B cell (primary cell): ENCODE data around the gene CWC27. TPM values are rescaled to one million over a fixed set of nuclear protein-coding genes. Genes with fewer than 3 reads are reported as not detected.
"Not testable (repeated sequence)": the region's sequence is repeated elsewhere in the genome, so short reads cannot be mapped to it uniquely, and the experiment has no call there.

ENCODE experiments used
- ATAC-seq: fragments of 200-7000 bp; cut with Tn5 transposase; one replicate; pipeline ENCODE4 v1.10.0; 2021; ENCODE audit warnings: low read depth, mild to moderate bottlenecking, moderate number of reproducible peaks, moderate library complexity
- CTCF ChIA-PET: fragments of 350-600 bp; sonication (Branson Sonifier 250); formaldehyde crosslinking; loops from one replicate; lab custom pipeline; 2021; ENCODE audit warnings: antibody characterized with exemption, inconsistent platforms; lab: Charles Lee
- POLR2A ChIA-PET: fragments of 350-600 bp; sonication (Branson Sonifier 250); formaldehyde crosslinking; loops from one replicate; lab custom pipeline; 2021; ENCODE audit warnings: antibody characterized with exemption; lab: Charles Lee
- DNase-seq: peaks from one replicate; pipeline ENCODE4 v3.0.0; 2013
- H2AFZ ChIP-seq: 2 replicates; pipeline ENCODE4 v1.6.1; 2012; ENCODE audit warnings: mild to moderate bottlenecking, low read depth, low read length; ENCODE audit not compliant: insufficient read depth, poor library complexity, severe bottlenecking
- H3K27ac ChIP-seq, 2 donors: 1 replicate in 1 of 2; 2 replicates in 1 of 2; pipeline ENCODE4 v1.5.1; 2012 to 2013; ENCODE audit warnings: low read length in 2 of 2, mild to moderate bottlenecking in 2 of 2, moderate library complexity in 1 of 2
- H3K27me3 ChIP-seq, 4 experiments: fragments of 200-600 bp in 1 of 4; sonication (generic) in 1 of 4; replicated peaks in 1 of 4; 1 replicate in 2 of 4; 2 replicates in 2 of 4; pipeline versions ENCODE4 v1.6.1 to v1.7.0; 2013 to 2016; ENCODE audit warnings: low read length in 3 of 4, mild to moderate bottlenecking in 2 of 4, mixed read lengths in 1 of 4, moderate library complexity in 1 of 4; ENCODE audit not compliant: insufficient read depth in 4 of 4, control insufficient read depth in 3 of 4; ENCODE audit errors: control extremely low read depth in 1 of 4
- H3K36me3 ChIP-seq, 2 experiments: replicated peaks in 1 of 2; 1 replicate in 1 of 2; 2 replicates in 1 of 2; pipeline versions ENCODE4 v1.6.1 to v1.7.1; 2013; ENCODE audit warnings: low read length in 1 of 2; ENCODE audit not compliant: insufficient read depth in 2 of 2, control insufficient read depth in 1 of 2; ENCODE audit errors: control extremely low read depth in 1 of 2, extremely low read depth in 1 of 2
- H3K4me1 ChIP-seq, 2 donors: fragments of 200-600 bp in 1 of 2; sonication (generic) in 1 of 2; 1 replicate in 1 of 2; 2 replicates in 1 of 2; pipeline versions ENCODE4 v1.5.1 to v1.6.1; 2013 to 2017; ENCODE audit warnings: low read length in 2 of 2; ENCODE audit not compliant: control insufficient read depth in 2 of 2, insufficient read depth in 2 of 2
- H3K4me2 ChIP-seq: replicated peaks from 2 replicates; pipeline ENCODE3; 2012; ENCODE audit warnings: mild to moderate bottlenecking, low read depth, low read length; ENCODE audit not compliant: poor library complexity, severe bottlenecking
- H3K4me3 ChIP-seq, 5 experiments: fragments of 200-600 bp in 1 of 5; sonication (generic) in 1 of 5; 1 replicate in 3 of 5; 2 replicates in 2 of 5; pipeline versions ENCODE4 v1.5.1 to v1.7.0; 2011 to 2016; ENCODE audit warnings: low read length in 4 of 5, mild to moderate bottlenecking in 4 of 5, low read depth in 2 of 5, control low read depth in 1 of 5, moderate library complexity in 1 of 5; ENCODE audit not compliant: insufficient read depth in 1 of 5; ENCODE audit errors: control extremely low read depth in 1 of 5, extremely low read depth in 1 of 5
- H3K79me2 ChIP-seq: fragments of 200-600 bp; sonication (generic); one replicate; pipeline ENCODE4 v1.6.0; 2016; ENCODE audit warnings: low read length; ENCODE audit not compliant: control insufficient read depth, insufficient read depth
- H3K9ac ChIP-seq: fragments of 200-600 bp; sonication (generic); 2 replicates; pipeline ENCODE4 v1.6.1; 2017; ENCODE audit warnings: mild to moderate bottlenecking, low read length, moderate library complexity
- H3K9me3 ChIP-seq, 3 donors: one replicate each; pipeline versions ENCODE4 v1.6.1 to v1.7.1; 2013; ENCODE audit warnings: low read length in 2 of 3; ENCODE audit not compliant: control insufficient read depth in 2 of 3, insufficient read depth in 1 of 3; ENCODE audit errors: control extremely low read depth in 1 of 3
- H4K20me1 ChIP-seq: 2 replicates; pipeline ENCODE4 v1.6.0; 2012; ENCODE audit warnings: mild to moderate bottlenecking, low read length; ENCODE audit not compliant: insufficient read depth, control insufficient read depth, poor library complexity, severe bottlenecking
- H3K27ac Mint-ChIP-seq: one replicate; pipeline ENCODE4 v1.8.0; 2021; ENCODE audit warnings: mixed read lengths
- H3K27me3 Mint-ChIP-seq: one replicate; pipeline ENCODE4 v1.8.0; 2021; ENCODE audit warnings: mixed read lengths
- H3K4me1 Mint-ChIP-seq: one replicate; pipeline ENCODE4 v1.8.0; 2021; ENCODE audit warnings: mixed read lengths
- H3K4me3 Mint-ChIP-seq: one replicate; pipeline ENCODE4 v1.8.0; 2021; ENCODE audit warnings: mixed read lengths
- H3K9me3 Mint-ChIP-seq: one replicate; pipeline ENCODE4 v1.8.0; 2022; ENCODE audit warnings: mixed read lengths; ENCODE audit not compliant: insufficient read depth
- EZH2 ChIP-seq: IDR thresholded peaks from 2 replicates; pipeline ENCODE4 v1.6.1; 2012; ENCODE audit warnings: borderline replicate concordance, low read depth, mild to moderate bottlenecking, moderate library complexity, low read length; ENCODE audit not compliant: insufficient read depth, poor library complexity, severe bottlenecking
- WGBS: methylation state at CpG from one replicate; pipeline ENCODE4 v1.1.5; 2013; ENCODE audit warnings: missing lambda C conversion rate; ENCODE audit not compliant: insufficient coverage; 5-methylcytosine and 5-hydroxymethylcytosine counted together
- intact Hi-C: fragments of 100-400 bp; cut with micrococcal nuclease; formaldehyde crosslinking; loops from one replicate; pipeline ENCODE4 v1.10.0; 2022
- polyA plus RNA-seq: library from polyadenylated mRNA; depleted of rRNA; stranded (reverse); fragments of >200 nt; gene quantifications from 2 replicates; pipeline ENCODE4 v1.2.3, GENCODE V29; 2012
- total RNA-seq, 2 donors: library from RNA; stranded (reverse); fragments of 120-200 nt in 1 of 2; gene quantifications; 1 replicate in 1 of 2; 2 replicates in 1 of 2; pipeline versions ENCODE4 v1.2.3 to v1.2.4, GENCODE V29; 2013 to 2022
- TF ChIP-seq, protein P1 (sequence below): fragments of 200-600 bp; IDR thresholded peaks from one replicate; pipeline ENCODE4 v1.8.0; 2022; ENCODE audit warnings: antibody characterized with exemption, mild to moderate bottlenecking

CWC27 gene
- total and polyA plus RNA-seq, 2 donors (not counting 1 experiment from before 2014, with no cell fraction given): 6.6 to 30.5 TPM

DNA sequence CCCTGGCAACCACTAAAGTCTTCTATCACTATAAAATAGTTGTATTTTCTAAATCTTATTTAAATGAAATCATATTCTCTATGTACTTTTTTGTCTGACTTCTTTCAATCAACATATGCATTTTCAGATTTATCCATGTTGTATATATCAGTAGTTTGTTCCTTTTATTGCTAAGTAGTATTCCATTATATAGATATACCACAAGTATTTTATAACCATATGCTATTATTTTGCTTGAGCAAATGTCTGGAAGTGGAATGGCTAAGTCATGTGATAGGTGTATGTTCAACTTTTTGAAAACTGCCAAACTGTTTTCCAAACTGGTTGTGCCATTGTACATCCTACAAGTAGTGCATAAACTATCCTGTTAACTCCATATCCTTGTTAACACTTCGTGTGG is 131.1 kb downstream of the CWC27 start:
- H3K4me3 ChIP-seq: no peak overlapping the region
- H3K36me3 ChIP-seq: peaks cover 0 to 4% of the 10 kb centered on the region in 2 experiments
- Mint-ChIP-seq H3K27ac (no peak overlapping the region), H3K4me3 (no peak overlapping the region), H3K4me1 (no peaks in the 10 kb centered on the region), H3K27me3 (no peaks in the 10 kb centered on the region), H3K9me3 (peaks cover 2% of the 10 kb centered on the region)
- no peak overlapping the region for H3K4me2 ChIP-seq
- H4K20me1 ChIP-seq: no peaks in the 10 kb centered on the region
- H3K4me1 ChIP-seq: no peaks in the 10 kb centered on the region
- TF ChIP-seq, protein P1, sequence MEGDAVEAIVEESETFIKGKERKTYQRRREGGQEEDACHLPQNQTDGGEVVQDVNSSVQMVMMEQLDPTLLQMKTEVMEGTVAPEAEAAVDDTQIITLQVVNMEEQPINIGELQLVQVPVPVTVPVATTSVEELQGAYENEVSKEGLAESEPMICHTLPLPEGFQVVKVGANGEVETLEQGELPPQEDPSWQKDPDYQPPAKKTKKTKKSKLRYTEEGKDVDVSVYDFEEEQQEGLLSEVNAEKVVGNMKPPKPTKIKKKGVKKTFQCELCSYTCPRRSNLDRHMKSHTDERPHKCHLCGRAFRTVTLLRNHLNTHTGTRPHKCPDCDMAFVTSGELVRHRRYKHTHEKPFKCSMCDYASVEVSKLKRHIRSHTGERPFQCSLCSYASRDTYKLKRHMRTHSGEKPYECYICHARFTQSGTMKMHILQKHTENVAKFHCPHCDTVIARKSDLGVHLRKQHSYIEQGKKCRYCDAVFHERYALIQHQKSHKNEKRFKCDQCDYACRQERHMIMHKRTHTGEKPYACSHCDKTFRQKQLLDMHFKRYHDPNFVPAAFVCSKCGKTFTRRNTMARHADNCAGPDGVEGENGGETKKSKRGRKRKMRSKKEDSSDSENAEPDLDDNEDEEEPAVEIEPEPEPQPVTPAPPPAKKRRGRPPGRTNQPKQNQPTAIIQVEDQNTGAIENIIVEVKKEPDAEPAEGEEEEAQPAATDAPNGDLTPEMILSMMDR: no peak
- no peak for TF ChIP-seq EZH2
- peaks cover 0 to 5% (median 4%) of the 10 kb centered on the region in 3 donors for H3K9me3 ChIP-seq
- H3K27ac ChIP-seq: no peak overlapping the region
- WGBS: no CpG with 5 or more reads among the region's 1 CpG
- H3K27me3 ChIP-seq: no peaks in the 10 kb centered on the region
- intact Hi-C loops: no loop called here
- ChIA-PET POLR2A (no interaction called here), CTCF (no interaction called here)
- DNase-seq: no peak
- no peak overlapping the region for H2AFZ ChIP-seq
- no peaks in the 10 kb centered on the region for H3K79me2 ChIP-seq
- no peak overlapping the region for H3K9ac ChIP-seq
- no peak for ATAC-seq

DNA sequence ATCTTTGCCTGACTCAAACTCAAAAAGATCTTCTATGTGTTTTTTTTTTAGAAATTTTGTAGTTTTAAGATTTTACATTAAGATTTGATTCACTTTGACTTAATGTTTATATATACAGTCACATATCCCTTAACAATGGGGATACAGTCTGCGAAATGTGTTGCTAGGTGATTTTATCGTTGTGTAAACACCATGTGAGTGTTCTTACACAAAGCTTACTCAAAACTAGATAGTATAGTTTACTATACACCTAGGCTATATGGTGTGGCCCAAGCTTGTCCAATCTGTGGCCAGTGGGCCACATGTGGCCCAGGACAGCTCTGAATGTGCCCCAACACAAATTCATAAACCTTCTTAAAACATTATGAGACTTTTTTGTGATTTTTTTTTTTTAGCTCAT is 131.9 kb downstream of the CWC27 start:
- ATAC-seq (no peak), DNase-seq (no peak)
- Histone ChIP-seq H3K4me1 (no peaks in the 10 kb centered on the region), H3K9me3 (peaks cover 0 to 5% (median 4%) of the 10 kb centered on the region in 3 donors), H3K27ac (no peak overlapping the region), H3K9ac (no peak overlapping the region), H4K20me1 (no peaks in the 10 kb centered on the region), H3K36me3 (peaks cover 0 to 4% of the 10 kb centered on the region in 2 experiments), H3K4me3 (no peak overlapping the region), H2AFZ (no peak overlapping the region), H3K4me2 (no peak overlapping the region), H3K27me3 (no peaks in the 10 kb centered on the region), H3K79me2 (no peaks in the 10 kb centered on the region)
- H3K27me3 Mint-ChIP-seq: no peaks in the 10 kb centered on the region
- H3K4me1 Mint-ChIP-seq: no peaks in the 10 kb centered on the region
- intact Hi-C loops: no loop called here
- WGBS: no CpG with 5 or more reads among the region's 2 CpGs
- peaks cover 2% of the 10 kb centered on the region for H3K9me3 Mint-ChIP-seq
- no peak overlapping the region for H3K4me3 Mint-ChIP-seq
- H3K27ac Mint-ChIP-seq: no peak overlapping the region
- ChIA-PET CTCF (no interaction called here), POLR2A (no interaction called here)
- TF ChIP-seq, protein P1: no peak
- TF ChIP-seq EZH2: no peak

DNA sequence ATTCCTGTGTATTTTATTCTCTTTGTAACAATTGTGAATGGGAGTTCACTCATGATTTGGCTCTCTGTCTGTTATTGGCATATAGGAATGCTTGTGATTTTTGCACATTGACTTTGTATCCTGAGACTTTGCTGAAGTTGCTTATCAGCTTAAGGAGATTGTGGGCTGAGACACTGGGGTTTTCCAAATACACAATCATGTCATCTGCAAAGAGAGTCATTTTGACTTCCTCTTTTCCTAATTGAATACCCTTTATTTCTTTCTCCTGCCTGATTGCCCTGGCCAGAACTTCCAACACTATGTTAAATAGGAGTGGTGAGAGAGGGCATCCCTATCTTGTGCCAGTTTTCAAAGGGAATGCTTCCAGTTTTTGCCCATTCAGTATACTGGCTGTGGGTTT is 138.7 kb downstream of the CWC27 start:
- H2AFZ ChIP-seq, H3K27me3 Mint-ChIP-seq, H3K36me3 ChIP-seq, CTCF ChIA-PET, H3K4me3 Mint-ChIP-seq, H3K4me3 ChIP-seq, ATAC-seq, intact Hi-C loops, H4K20me1 ChIP-seq, POLR2A ChIA-PET, DNase-seq, H3K27ac Mint-ChIP-seq, H3K9ac ChIP-seq, H3K4me2 ChIP-seq, H3K79me2 ChIP-seq, H3K9me3 Mint-ChIP-seq, H3K27me3 ChIP-seq, H3K27ac ChIP-seq, H3K4me1 ChIP-seq: not testable (repeated sequence)
- peaks cover 14% of the 10 kb centered on the region for H3K4me1 Mint-ChIP-seq
- H3K9me3 ChIP-seq: peaks cover 0 to 12% (median 4%) of the 10 kb centered on the region in 3 donors
